Hypothalamus (tissue), 51 donors: Measurements from ENCODE around the gene ZC3H7A.

Source experiments
- DNase-seq, 51 donors: peaks; one replicate each; lab custom pipeline; 2025; lab: John Stamatoyannopoulos, UW

Gene ZC3H7A

DNA sequence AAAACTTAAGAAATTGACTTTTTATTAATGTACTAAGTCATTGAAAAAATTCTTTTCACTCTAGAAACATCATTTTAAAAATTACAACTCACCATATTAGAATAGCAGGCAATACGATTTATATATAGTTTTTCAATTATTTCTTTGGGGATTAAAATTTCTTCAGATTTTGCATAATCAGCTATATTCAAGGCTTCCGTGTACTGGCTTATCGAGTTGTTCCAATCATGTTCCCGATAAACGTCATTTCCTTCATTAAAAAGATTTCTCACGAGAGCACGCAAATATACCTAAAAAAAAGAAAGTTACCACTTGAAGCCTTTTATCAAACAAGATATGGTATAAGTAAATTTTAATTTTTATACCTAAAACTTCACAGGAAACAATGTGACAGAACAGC, 18.0 kb downstream of the ZC3H7A start:
- no peak for DNase-seq

DNA sequence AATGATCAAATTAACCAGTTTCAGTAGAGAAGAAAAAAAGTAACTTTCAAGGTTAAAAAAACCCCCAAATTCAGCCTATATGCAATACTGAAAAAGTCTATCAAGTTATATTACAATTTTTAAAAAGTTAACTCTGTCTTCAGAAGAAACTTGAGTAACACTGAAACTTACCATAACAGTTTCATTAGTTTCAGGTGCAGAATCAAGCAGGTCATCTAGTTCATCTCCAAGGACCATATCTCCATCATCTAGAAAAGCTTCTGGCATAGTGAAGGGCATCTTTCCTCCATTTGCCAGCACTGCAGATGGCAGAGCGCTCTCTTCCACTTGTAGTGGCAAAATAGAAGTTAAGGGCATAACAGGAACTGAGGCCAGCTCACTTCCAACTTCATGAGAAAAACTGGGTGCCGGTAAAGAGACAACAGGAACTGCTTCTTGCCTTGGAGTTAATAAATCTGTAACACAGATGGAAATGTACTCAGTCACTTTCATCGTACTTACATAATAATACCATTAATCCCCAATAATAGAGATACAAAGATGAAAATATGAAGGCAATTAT, 22.9 kb downstream of the ZC3H7A start:
- no peak for DNase-seq

DNA sequence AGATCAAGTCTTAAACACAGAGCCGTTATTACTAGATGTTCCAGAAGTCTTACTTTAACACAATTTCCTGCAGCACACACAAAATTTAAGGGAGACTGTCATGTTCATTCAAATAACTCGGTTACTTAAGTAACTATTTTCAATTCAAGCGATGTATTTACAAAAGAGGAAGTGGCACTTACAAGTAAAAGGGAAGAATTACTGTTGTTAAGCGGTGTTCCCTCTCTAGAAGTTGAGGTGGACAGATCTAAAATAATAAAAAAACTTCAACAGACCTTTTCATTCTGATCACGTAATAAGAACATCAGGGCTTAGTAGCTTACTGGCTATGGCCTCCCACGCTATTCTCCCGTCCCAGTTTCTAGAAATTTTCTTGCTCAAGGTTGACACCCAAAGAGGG, 28.2 kb downstream of the ZC3H7A start:
- DNase-seq: no peak

GRCh38 chr16:11762431-11762830, 34.6 kb downstream of the ZC3H7A start:
- no peak for DNase-seq

DNA sequence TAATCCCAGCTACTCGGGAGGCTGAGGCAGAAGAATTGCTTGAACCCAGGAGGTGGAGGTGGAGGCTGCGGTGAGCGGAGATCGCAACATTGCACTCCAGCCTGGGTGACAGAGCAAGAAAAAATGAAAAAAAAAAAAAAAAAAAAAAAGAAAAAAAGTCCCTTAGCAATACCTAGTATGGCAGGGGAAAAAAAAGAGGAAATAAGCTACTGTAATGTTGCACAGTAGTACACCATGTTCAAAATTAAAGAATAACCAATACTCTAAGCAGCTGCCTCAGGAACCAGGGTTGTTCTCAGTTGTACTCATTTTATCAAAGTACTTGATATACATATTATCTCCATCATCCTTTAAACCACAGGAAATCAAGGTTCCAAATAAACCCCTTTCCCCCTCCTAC, 37.1 kb downstream of the ZC3H7A start:
- no peak for DNase-seq

DNA sequence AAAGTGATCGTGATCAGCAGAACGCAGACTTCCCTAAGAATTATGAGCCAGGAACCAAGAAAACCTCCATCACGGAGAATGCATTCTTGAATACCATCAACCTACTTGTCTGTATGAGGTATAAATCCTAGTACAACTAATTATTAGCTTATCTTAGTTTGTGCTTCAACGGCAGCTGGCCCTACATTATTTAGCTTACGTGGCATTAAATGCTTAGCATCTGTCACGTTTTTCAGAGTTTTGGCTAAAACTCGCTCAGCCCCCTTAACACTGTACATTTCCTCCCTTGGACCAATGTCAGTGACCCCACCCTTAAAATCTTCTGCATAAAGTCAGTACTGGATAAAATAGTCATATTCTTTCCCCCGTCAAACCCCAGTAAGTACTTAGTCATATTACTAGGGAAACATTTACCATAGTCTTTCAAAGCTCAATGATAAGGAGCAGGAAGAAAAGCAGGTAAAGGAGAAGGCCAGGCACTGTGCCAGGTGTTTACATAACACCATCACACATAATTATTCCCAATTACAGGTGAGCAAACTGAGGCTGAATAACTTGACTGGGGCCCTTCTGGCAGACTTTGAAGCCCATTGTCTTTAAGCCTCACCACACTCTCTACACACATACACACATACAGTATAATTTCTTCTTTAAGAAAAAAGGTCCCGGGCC, 37.8 kb downstream of the ZC3H7A start:
- no peak for DNase-seq

GRCh38 chr16:11757671-11758545, 39.1 kb downstream of the ZC3H7A start:
- no peak for DNase-seq

GRCh38 chr16:11756248-11756647, 40.8 kb downstream of the ZC3H7A start:
- DNase-seq: no peak

- no peak for DNase-seq
Observed at GRCh38 chr16:11755022-11755760, 41.9 kb downstream of the ZC3H7A start.

DNA sequence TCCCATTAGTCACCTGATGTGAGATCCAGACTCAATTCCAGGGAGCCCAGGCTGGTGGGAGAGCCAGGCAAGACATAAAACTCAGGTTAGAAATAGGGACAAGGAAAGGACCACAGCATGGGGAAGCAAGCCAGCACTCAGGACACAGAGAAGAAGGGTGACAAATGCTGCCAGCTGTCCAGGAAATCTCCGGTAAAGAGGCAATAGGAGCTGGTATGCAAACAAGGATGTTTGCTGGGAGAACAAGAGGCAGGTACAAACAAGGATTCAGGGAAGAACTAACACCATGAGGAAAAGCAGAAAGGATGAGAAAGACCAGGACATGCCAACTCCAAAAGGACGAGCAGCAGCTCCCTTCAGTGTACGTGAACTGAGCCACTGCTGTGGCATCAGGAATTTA, 44.2 kb downstream of the ZC3H7A start:
- DNase-seq: no peak

- DNase-seq: no peak
Observed at GRCh38 chr16:11750056-11750455, 47.0 kb downstream of the ZC3H7A start.

DNA sequence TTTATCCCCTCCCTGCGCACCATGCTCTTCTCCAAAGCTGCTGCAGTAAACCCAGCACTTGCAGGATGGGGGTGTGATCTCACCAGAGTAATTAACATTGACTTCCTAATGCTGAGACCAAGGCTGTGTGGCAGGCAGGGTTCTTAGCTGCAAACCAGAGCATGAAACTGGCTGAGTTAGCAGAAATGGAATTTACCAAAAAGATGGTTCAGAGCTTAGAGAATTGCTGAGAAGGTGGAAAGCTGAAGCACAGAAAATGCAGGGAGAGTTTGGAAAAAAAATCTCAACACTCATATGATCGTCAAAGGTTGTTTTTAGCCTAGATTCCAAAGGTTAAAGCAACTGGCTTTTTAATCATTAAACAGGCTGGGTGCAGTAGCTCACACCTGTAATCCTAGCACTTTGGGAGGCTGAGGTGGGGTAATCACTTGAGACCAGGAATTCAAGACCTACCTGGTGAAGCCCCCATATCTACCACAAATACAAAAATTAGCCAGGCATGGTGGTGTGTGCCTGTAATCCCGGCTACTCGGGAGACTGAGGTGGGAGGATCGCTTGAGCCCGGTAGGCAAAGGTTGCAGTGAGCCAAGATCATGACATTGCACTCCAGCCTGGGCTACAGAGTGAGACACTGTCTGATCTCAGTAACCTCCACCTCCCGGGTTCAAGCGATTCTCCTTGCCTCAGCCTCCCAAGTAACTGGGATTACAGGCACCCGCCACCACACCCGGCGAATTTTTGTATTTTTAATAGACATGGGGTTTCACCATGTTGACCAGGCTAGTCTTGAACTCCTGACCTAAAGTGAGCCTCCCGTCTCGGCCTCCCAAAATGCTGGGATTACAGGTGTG, 48.4 kb downstream of the ZC3H7A start:
- no peak for DNase-seq

DNA sequence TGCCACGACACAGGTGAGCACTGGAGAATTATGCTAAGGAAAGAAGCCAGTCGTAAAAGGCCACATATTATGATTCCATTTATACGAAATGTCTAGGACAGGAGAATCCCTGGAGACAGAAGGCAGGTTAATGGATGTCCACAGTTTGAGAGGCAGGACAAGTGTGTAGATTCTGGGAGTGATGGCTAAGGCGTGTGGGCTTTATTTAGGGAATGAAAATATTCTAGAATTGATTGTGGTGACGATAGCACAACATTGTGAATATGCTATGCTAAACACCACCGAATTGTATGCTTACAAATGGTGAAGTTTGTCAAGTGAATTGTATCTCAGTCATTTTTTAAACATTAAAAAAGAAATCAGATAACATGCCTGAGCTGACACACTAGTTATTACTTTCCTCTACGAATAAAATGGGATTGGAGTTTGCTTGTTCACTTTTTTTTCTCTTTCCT, 49.1 kb downstream of the ZC3H7A start:
- DNase-seq: no peak

DNA sequence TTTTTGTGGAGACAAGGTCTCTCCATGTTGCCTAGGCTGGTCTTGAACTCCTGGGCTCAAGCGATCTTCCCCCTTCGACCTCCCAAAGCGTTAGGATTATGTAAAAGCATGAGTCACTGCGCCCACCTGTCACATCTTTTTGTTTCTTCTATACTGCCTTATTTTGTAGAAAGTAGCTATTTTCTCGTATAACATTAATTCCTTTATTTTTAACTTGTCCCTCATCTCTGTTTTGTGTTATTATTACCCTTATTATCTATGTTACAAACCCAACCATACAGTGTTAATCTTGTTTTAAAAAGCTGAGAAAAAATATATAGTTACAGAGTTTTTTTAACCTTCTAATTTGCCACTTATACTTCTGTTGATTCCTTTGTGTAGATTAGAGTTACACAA, 53.0 kb downstream of the ZC3H7A start:
- DNase-seq: no peak

DNA sequence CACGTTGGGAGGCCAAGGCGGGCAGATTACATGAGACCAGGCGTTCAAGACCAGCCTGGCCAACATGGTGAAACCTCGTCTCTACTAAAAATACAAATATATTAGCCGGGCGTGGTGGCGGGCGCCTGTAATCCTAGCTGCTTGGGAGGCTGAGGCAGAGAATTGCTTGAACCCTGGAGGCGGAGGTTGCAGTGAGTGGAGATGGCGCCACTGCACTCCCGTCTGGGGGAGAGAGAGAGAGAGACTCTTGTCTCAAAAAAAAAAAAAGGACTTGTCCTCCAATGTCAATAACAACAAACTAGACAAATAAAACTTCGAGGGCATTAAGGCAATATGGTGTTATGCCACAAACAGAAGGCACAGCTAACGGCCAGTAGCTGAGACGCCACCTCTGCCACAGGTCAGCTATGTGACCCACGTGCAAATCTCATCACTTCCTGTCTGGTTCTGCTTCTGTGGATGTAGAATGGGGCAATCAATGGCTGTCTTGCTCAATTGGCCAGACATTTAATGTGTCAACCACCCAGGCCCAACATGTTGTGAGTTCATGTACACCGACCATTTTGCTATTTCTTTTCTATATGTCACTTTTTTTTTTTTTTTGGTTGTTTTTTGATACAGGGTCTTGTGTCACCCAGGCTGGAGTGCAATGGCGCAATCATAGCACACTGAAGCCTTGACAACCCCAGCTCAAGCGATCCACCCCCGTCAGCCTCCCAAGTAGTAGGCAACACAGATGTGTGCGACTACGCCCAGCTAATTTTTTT, 53.6 kb downstream of the ZC3H7A start:
- DNase-seq: peak in 14 of 51 donors; percentile 4 to 44 (median 12)

GRCh38 chr16:11742536-11743307, 54.3 kb downstream of the ZC3H7A start, which contains the start of gene TXNDC11:
Gene TXNDC11, minus strand, starts transcription at chr16:11742857. Its CDS starts 127 bp downstream, at chr16:11742730.
- peak; percentile 85 to 100 (median 98) for DNase-seq

- DNase-seq: peak in 22 of 51 donors; percentile 25 to 63 (median 40)
Observed at GRCh38 chr16:11742093-11742535, 54.9 kb downstream of the ZC3H7A start.

DNA sequence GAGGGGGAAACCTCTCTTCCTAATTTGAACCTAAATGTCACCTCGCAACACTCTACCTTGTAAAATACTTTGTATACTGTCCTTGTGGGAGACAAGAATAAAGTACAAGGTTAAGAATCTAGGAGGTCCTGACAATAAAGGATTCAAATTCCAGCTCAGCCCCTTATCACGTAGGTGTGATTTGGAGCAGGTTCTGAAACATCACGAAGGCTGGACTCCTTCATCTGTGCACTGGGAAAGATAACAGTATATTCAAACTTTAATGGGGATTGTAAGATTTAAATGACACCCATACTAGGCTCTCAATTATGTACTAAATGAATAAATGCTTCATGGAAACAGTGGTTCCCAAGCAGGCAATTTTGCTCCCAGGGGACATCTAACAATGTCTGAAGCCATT, 56.5 kb downstream of the ZC3H7A start:
- DNase-seq: no peak
